Adrenal gland (tissue), 12 donors: ENCODE measurements around the gene SLC26A8. TPM values are rescaled to one million over a fixed set of nuclear protein-coding genes. Genes with fewer than 3 reads are reported as not detected.

Experiments used
- DNase-seq, 7 donors: peaks; one replicate each; pipeline ENCODE4 v3.0.0-alpha.2; 2019 to 2020
- H3K27ac ChIP-seq, 5 donors: fragments of 200-600 bp; sonication (generic) in 4 of 5; 1 replicate in 3 of 5; 2 replicates in 2 of 5; pipeline versions ENCODE4 v1.5.1 to v1.8.0; 2016 to 2020; ENCODE audit warnings: mild to moderate bottlenecking in 1 of 5
- H3K27me3 ChIP-seq: fragments of 200-600 bp; 2 replicates; pipeline ENCODE4 v1.8.0; 2021
- H3K36me3 ChIP-seq, 2 donors: fragments of 200-600 bp; replicated peaks in 1 of 2; 1 replicate in 1 of 2; 2 replicates in 1 of 2; pipeline versions ENCODE4 v1.5.1 to v1.8.0; 2018 to 2022
- H3K4me1 ChIP-seq, 2 donors: fragments of 200-600 bp; replicated peaks in 1 of 2; 1 replicate in 1 of 2; 2 replicates in 1 of 2; pipeline versions ENCODE4 v1.5.1 to v1.8.0; 2018 to 2021
- H3K4me3 ChIP-seq, 4 donors: fragments of 200-600 bp; sonication (generic) in 3 of 4; one replicate each; pipeline ENCODE4 v1.5.1; 2016 to 2018
- H3K9me3 ChIP-seq, 3 donors: fragments of 200-600 bp; sonication (generic) in 1 of 3; replicated peaks in 1 of 3; 1 replicate in 2 of 3; 2 replicates in 1 of 3; pipeline versions ENCODE4 v1.5.1 to v1.8.0; 2016 to 2021
- CTCF ChIP-seq, 6 experiments: fragments of 450-650 bp in 4 of 6; fragments of 200-600 bp in 2 of 6; sonication (generic) in 1 of 6; IDR thresholded peaks; 1 replicate in 5 of 6; 2 replicates in 1 of 6; pipeline versions ENCODE4 v1.5.1 to v1.8.0; 2016 to 2021; ENCODE audit warnings: antibody characterized with exemption in 6 of 6, mild to moderate bottlenecking in 2 of 6, moderate library complexity in 1 of 6
- POLR2A ChIP-seq, 2 donors: fragments of 450-650 bp; IDR thresholded peaks; one replicate each; pipeline ENCODE4 v1.6.1; 2017; ENCODE audit warnings: antibody characterized with exemption in 2 of 2, mild to moderate bottlenecking in 2 of 2, moderate library complexity in 1 of 2
- WGBS, 4 donors: extraction: QIAGEN DNeasy Blood & Tissue Kit in 2 of 4; methylation state at CpG; one replicate each; pipeline versions ENCODE4 v1.1.5 to v1.1.7; 2013 to 2017; 5-methylcytosine and 5-hydroxymethylcytosine counted together
- intact Hi-C, 2 donors: fragments of 100-400 bp; cut with DNase I; formaldehyde crosslinking; loops; one replicate each; pipeline versions ENCODE4 v1.14.1 to v1.15.0; 2022 to 2023
- polyA plus RNA-seq, 3 donors: library from polyadenylated mRNA; stranded (reverse); fragments of 200-250 nt in 2 of 3; fragments of 350-450 nt in 1 of 3; fragmentation: Illumina TruSeq in 1 of 3; extraction: RNeasy Lipid Tissue Mini Kit (QIAGEN cat#74804) in 1 of 3; gene quantifications; one replicate each; pipeline ENCODE4 v1.2.3, GENCODE V29; 2013 to 2014
- total RNA-seq, 9 donors: library from RNA; depleted of rRNA in 4 of 9; stranded (reverse); fragments of >200 nt in 4 of 9; fragments of 120-200 nt in 1 of 9; fragmentation: NEBNext Ultra II Directional in 1 of 9; extraction: Animal tissue kit (Norgen Biotek cat#: 25700) in 1 of 9; gene quantifications; one replicate each; pipeline versions ENCODE4 v1.1.0 to v1.2.4, GENCODE V29; 2013 to 2023
- donor health status: healthy with polysubstance abuse.
- donor health status: Bipolar disorder and iron deficiency.
- donor health status: DM: yes; HTN: yes; CAD: no.
- donor health status: DM: no; HTN: no; CAD: no.
- donor health status: DM: no; HTN: no; CAD: no.
- donor health status: DM: yes; HTN: yes; CAD: no.

SLC26A8 gene
- total and polyA plus RNA-seq, 12 donors: 0.09 to 0.54 (median 0.16) TPM; not detected in 5

GRCh38 chr6:35955521-35955920 is 68.9 kb downstream of the SLC26A8 start:
- Histone ChIP-seq H3K4me1 (no peaks in the 10 kb centered on the region), H3K27ac (no peak overlapping the region), H3K36me3 (no peaks in the 10 kb centered on the region), H3K4me3 (no peak overlapping the region), H3K27me3 (no peaks in the 10 kb centered on the region), H3K9me3 (no peaks in the 10 kb centered on the region)
- no peak for DNase-seq
- intact Hi-C loops: no loop called here
- 75 to 86% (median 79%) methylated on average over 5 of the region's 5 CpGs for WGBS, 4 donors
- TF ChIP-seq POLR2A (IDR thresholded peaks at IDR 0.05) (no peak), CTCF (IDR thresholded peaks at IDR 0.05) (no peak)

GRCh38 chr6:35955071-35955470 is 69.4 kb downstream of the SLC26A8 start:
- TF ChIP-seq POLR2A (IDR thresholded peaks at IDR 0.05) (no peak), CTCF (IDR thresholded peaks at IDR 0.05) (no peak)
- 87 to 93% (median 90%) methylated on average over 7 to 8 of the region's 8 CpGs for WGBS, 4 donors
- no peak for DNase-seq
- Histone ChIP-seq H3K4me3 (no peak overlapping the region), H3K9me3 (no peaks in the 10 kb centered on the region), H3K27me3 (no peaks in the 10 kb centered on the region), H3K27ac (no peak overlapping the region), H3K36me3 (no peaks in the 10 kb centered on the region), H3K4me1 (no peaks in the 10 kb centered on the region)
- intact Hi-C loops: no loop called here

GRCh38 chr6:35954333-35954732 is 70.1 kb downstream of the SLC26A8 start:
- H3K4me1 ChIP-seq: no peaks in the 10 kb centered on the region
- no peak overlapping the region for H3K27ac ChIP-seq
- H3K27me3 ChIP-seq: no peaks in the 10 kb centered on the region
- no peak for DNase-seq
- TF ChIP-seq CTCF (IDR thresholded peaks at IDR 0.05) (no peak), POLR2A (IDR thresholded peaks at IDR 0.05) (no peak)
- no peaks in the 10 kb centered on the region for H3K36me3 ChIP-seq
- no peak overlapping the region for H3K4me3 ChIP-seq
- H3K9me3 ChIP-seq: no peaks in the 10 kb centered on the region
- 75 to 91% (median 90%) methylated on average over 7 of the region's 7 CpGs for WGBS, 4 donors
- intact Hi-C loops: no loop called here

- Histone ChIP-seq H3K9me3 (no peaks in the 10 kb centered on the region), H3K36me3 (no peaks in the 10 kb centered on the region), H3K4me3 (no peak overlapping the region), H3K4me1 (no peaks in the 10 kb centered on the region), H3K27ac (no peak overlapping the region), H3K27me3 (no peaks in the 10 kb centered on the region)
- WGBS, 4 donors: 84 to 93% (median 86%) methylated on average over 1 of the region's 1 CpG
- intact Hi-C loops: no loop called here
- DNase-seq: no peak
- TF ChIP-seq POLR2A (IDR thresholded peaks at IDR 0.05) (no peak), CTCF (IDR thresholded peaks at IDR 0.05) (no peak)
These were observed 75.7 kb downstream of the SLC26A8 start for GRCh38 chr6:35948725-35949124.
